GM23338 (cell line): ENCODE results near the gene SPACA4. TPM values are rescaled to one million over a fixed set of nuclear protein-coding genes. Genes with fewer than 3 reads are reported as not detected.

ENCODE experiments used
- ATAC-seq: fragments of 200-7000 bp; cut with Tn5 transposase; 3 replicates; pipeline ENCODE4 v1.9.1; 2020
- DNase-seq: peaks from one replicate; pipeline ENCODE4 v3.0.0-alpha.2; 2015; ENCODE audit warnings: low spot score
- H2AFZ ChIP-seq: fragments of 200-600 bp; sonication (generic); 2 replicates; pipeline ENCODE4 v1.8.0; 2016; ENCODE audit warnings: antibody characterized with exemption, mild to moderate bottlenecking, moderate library complexity
- H3F3A ChIP-seq: fragments of 200-600 bp; sonication (generic); replicated peaks from 2 replicates; pipeline ENCODE4 v1.8.0; 2017; ENCODE audit warnings: antibody characterized with exemption, mixed run types, low read depth
- H3K27ac ChIP-seq: fragments of 200-600 bp; sonication (generic); 2 replicates; pipeline ENCODE4 v1.6.1; 2016; ENCODE audit warnings: low read depth
- H3K27me3 ChIP-seq: fragments of 200-600 bp; sonication (generic); 2 replicates; pipeline ENCODE4 v1.8.0; 2016; ENCODE audit warnings: mild to moderate bottlenecking, mixed run types, moderate library complexity; ENCODE audit not compliant: insufficient read depth
- H3K36me3 ChIP-seq: fragments of 200-600 bp; sonication (generic); 2 replicates; pipeline ENCODE4 v1.8.0; 2016; ENCODE audit warnings: mild to moderate bottlenecking; ENCODE audit not compliant: insufficient read depth
- H3K4me1 ChIP-seq: fragments of 200-600 bp; sonication (generic); 2 replicates; pipeline ENCODE4 v1.8.0; 2016; ENCODE audit warnings: mild to moderate bottlenecking, moderate library complexity; ENCODE audit not compliant: insufficient read depth
- H3K4me2 ChIP-seq: fragments of 200-600 bp; sonication (generic); 2 replicates; pipeline ENCODE4 v1.7.1; 2017; ENCODE audit warnings: mixed run types
- H3K4me3 ChIP-seq: fragments of 200-600 bp; sonication (generic); 2 replicates; pipeline ENCODE4 v1.6.1; 2016; ENCODE audit warnings: mixed run types
- H3K79me2 ChIP-seq: fragments of 200-600 bp; sonication (generic); replicated peaks from 2 replicates; pipeline ENCODE4 v1.8.0; 2017; ENCODE audit warnings: mild to moderate bottlenecking; ENCODE audit not compliant: insufficient read depth
- H3K9me2 ChIP-seq: fragments of 200-600 bp; sonication (generic); 2 replicates; pipeline ENCODE4 v1.8.0; 2017; ENCODE audit not compliant: insufficient read depth
- H4K20me1 ChIP-seq: fragments of 200-600 bp; sonication (generic); replicated peaks from 2 replicates; pipeline ENCODE4 v1.8.0; 2017; ENCODE audit warnings: mild to moderate bottlenecking; ENCODE audit not compliant: insufficient read depth
- H3K27ac Mint-ChIP-seq: 2 replicates; pipeline ENCODE4 v1.8.0; 2020; ENCODE audit warnings: inconsistent platforms, mild to moderate bottlenecking, moderate library complexity, mixed read lengths
- H3K27me3 Mint-ChIP-seq: 3 replicates; pipeline ENCODE4 v1.8.0; 2022; ENCODE audit warnings: low read depth, mild to moderate bottlenecking, moderate library complexity, mixed read lengths, inconsistent platforms; ENCODE audit not compliant: insufficient read depth, poor library complexity
- H3K36me3 Mint-ChIP-seq: 3 replicates; pipeline ENCODE4 v1.8.0; 2021; ENCODE audit warnings: low read depth, mild to moderate bottlenecking, inconsistent platforms, moderate library complexity, mixed read lengths
- H3K4me1 Mint-ChIP-seq: 3 replicates; pipeline ENCODE4 v1.8.0; 2020; ENCODE audit warnings: mild to moderate bottlenecking, inconsistent platforms, mixed read lengths
- H3K4me3 Mint-ChIP-seq: 3 replicates; pipeline ENCODE4 v1.8.0; 2021; ENCODE audit warnings: moderate library complexity, mild to moderate bottlenecking, inconsistent platforms, mixed read lengths
- H3K9me3 Mint-ChIP-seq: 3 replicates; pipeline ENCODE4 v1.8.0; 2020; ENCODE audit warnings: moderate library complexity, mild to moderate bottlenecking, inconsistent platforms, mixed read lengths
- CREB1 ChIP-seq: fragments of 250-450 bp; sonication (Bioruptor Pico); IDR thresholded peaks from 2 replicates; pipeline ENCODE4 v1.5.0; 2020; ENCODE audit warnings: low read depth, mild to moderate bottlenecking, moderate library complexity
- EZH2 ChIP-seq: fragments of 200-600 bp; sonication (generic); IDR thresholded peaks from one replicate; pipeline ENCODE4 v1.8.0; 2017; ENCODE audit warnings: antibody characterized with exemption, mild to moderate bottlenecking, low read depth; ENCODE audit not compliant: unreplicated experiment
- EZH2phosphoT487 ChIP-seq: fragments of 200-600 bp; sonication (generic); IDR thresholded peaks from one replicate; pipeline ENCODE4 v1.8.1; 2018; ENCODE audit warnings: antibody characterized with exemption; ENCODE audit not compliant: unreplicated experiment
- JUNB ChIP-seq: IDR thresholded peaks from one replicate; pipeline ENCODE4 v1.6.1; 2016; ENCODE audit warnings: antibody characterized with exemption; ENCODE audit not compliant: unreplicated experiment
- NANOG ChIP-seq: IDR thresholded peaks from 2 replicates; pipeline ENCODE4 v1.6.1; 2016; ENCODE audit warnings: antibody characterized with exemption, borderline replicate concordance
- POLR2AphosphoS5 ChIP-seq: IDR thresholded peaks from 2 replicates; pipeline ENCODE4 v1.6.1; 2016; ENCODE audit warnings: antibody characterized with exemption, low read depth
- STAT1 ChIP-seq: IDR thresholded peaks from one replicate; pipeline ENCODE4 v1.6.1; 2016; ENCODE audit warnings: antibody characterized with exemption; ENCODE audit not compliant: unreplicated experiment
- ZNF114 ChIP-seq: fragments of 250-450 bp; sonication (Bioruptor Pico); IDR thresholded peaks from 2 replicates; pipeline ENCODE4 v1.5.0; 2020; ENCODE audit warnings: mild to moderate bottlenecking, moderate library complexity
- ZNF331 ChIP-seq: fragments of 250-450 bp; sonication (Bioruptor Pico); IDR thresholded peaks from 2 replicates; pipeline ENCODE4 v1.5.0; 2020; ENCODE audit warnings: low read depth, mild to moderate bottlenecking, moderate library complexity
- polyA plus RNA-seq: library from polyadenylated mRNA; unstranded; fragments of >200 nt; fragmentation: Nextera tagmentation; extraction: Ambion mirVana; gene quantifications from 2 replicates; pipeline ENCODE4 v1.2.1, GENCODE V29; 2016
- total RNA-seq: library from RNA; depleted of rRNA; stranded (reverse); fragments of >200 nt; shearing (Covaris generic); gene quantifications from 2 replicates; pipeline ENCODE4 v1.2.3, GENCODE V29; 2014
- TF ChIP-seq, protein P1 (sequence below): IDR thresholded peaks from 2 replicates; pipeline ENCODE4 v1.6.1; 2016; ENCODE audit warnings: antibody characterized with exemption

SPACA4 gene
- total and polyA plus RNA-seq, 2 experiments from 2014 or later = not detected

DNA sequence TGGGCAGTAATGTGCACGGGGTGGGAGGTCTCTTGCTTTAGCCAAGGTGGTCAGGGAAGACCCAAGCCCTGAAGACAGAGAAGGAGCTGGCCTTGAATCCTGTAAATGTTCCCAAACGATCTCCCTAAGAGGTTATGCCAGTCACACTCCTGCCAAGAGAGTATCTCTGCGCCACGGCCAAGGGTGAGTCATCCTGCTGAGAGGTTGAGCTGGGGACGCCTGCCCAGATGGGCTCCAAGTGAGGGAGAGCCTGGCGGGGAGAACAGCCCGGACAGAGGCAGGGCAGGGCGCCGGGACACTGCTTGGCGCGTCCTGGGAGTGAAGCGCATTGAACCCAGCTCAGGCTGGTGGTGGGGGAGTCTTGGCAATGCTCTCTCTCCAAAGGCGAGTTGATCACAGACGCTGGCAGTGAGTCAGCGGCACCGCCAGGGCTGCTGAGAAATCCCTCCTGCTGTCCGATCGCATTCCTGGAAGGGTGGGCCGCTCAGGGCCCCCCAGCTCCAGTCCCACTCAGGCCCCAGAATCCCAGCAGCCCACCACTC lies 38.1 kb upstream of the SPACA4 start (continued):
- TF ChIP-seq EZH2 (no peak), EZH2phosphoT487 (no peak), ZNF331 (CRISPR knock-in tag) (no peak), ZNF114 (CRISPR knock-in tag) (no peak), CREB1 (no peak), NANOG (no peak)

DNA sequence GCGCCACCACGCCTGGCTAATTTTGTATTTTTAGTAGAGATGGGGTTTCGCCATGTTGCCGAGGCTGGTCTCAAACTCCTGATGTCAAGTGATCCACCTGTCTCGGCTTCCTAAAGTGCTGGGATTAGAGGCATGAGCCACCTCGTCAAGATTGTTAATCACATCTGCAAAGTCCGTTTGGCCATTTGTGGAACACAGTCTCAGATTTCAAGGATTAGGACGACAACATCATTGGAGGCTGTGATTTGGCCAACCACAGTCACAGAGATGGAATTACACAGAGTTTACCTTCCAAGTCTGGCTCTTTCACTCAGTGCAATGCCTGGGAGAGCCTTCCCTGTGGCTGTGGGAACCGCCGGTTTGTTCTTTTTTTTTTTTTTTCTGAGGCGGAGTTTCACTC lies 36.7 kb upstream of the SPACA4 start:
- Mint-ChIP-seq H3K9me3 (no peaks in the 10 kb centered on the region), H3K27ac (no peak overlapping the region), H3K4me1 (peaks cover 23% of the 10 kb centered on the region), H3K4me3 (no peak overlapping the region), H3K27me3 (peaks cover 33% of the 10 kb centered on the region), H3K36me3 (no peaks in the 10 kb centered on the region)
- no peak for DNase-seq
- Histone ChIP-seq H2AFZ (peak overlapping the region; percentile 14; the same call in 1 of the 2 replicates), H3F3A (0 out of 2 replicates have a peak, but pooled peaks cover 4% of the 10 kb centered on the region), H4K20me1 (no peaks in the 10 kb centered on the region), H3K79me2 (no peaks in the 10 kb centered on the region), H3K9me2 (no peaks in the 10 kb centered on the region), H3K27ac (no peak overlapping the region), H3K4me1 (peaks cover 12% of the 10 kb centered on the region; the same call in 1 of the 2 replicates), H3K27me3 (no peaks in the 10 kb centered on the region), H3K36me3 (no peaks in the 10 kb centered on the region), H3K4me2 (no peak overlapping the region), H3K4me3 (no peak overlapping the region)
- no peak for ATAC-seq
- TF ChIP-seq JUNB (no peak), CREB1 (no peak), POLR2AphosphoS5 (no peak), STAT1 (no peak)

DNA sequence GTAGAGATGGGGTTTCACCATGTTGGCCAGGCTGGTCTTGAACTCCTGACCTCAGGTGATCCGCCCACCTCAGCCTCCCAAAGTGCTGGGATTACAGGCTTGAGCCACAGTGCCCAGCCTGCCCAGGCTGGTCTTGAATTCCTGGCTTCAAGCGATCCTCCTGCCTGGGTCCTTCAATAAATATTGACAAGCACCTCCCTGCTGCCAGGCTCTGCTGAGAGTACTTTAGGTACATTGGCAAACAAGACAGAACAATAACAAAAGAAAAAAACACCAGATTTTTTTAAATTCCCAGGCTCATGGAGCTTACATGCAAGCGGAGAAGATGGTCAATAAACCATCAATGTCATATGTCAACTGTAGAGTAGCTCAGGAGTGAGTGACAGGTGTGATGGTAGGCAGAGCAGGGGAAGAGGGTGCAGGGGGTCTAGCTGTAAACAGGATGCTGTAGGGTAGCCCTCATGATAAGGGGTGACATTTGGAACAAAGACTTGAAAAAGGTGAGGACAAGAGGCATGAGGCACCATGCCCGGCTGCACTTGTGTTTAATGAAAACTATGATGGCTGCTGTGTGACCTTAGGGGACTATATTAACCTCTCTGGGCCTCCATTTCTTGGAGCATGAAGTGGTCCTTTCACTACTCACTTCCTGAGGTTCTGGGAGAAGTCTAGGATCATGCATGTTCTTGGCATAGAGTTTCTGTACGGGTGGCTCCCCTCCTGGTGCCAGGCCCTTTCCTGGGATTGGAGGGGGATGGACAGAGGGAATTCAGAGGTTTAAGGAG lies 35.0 kb upstream of the SPACA4 start:
- Histone ChIP-seq H3K27me3 (no peaks in the 10 kb centered on the region), H2AFZ (no peak overlapping the region), H3K27ac (no peak overlapping the region), H3K4me1 (peaks cover 12% of the 10 kb centered on the region; the same call in 1 of the 2 replicates), H3K79me2 (no peaks in the 10 kb centered on the region), H3F3A (0 out of 2 replicates have a peak, but pooled peaks cover 4% of the 10 kb centered on the region), H3K36me3 (no peaks in the 10 kb centered on the region), H3K4me2 (no peak overlapping the region), H4K20me1 (no peaks in the 10 kb centered on the region), H3K4me3 (no peak overlapping the region), H3K9me2 (no peaks in the 10 kb centered on the region)
- H3K9me3 Mint-ChIP-seq = no peaks in the 10 kb centered on the region
- DNase-seq (no peak), ATAC-seq (no peak)
- TF ChIP-seq JUNB (no peak), EZH2 (no peak), EZH2phosphoT487 (no peak)
- TF ChIP-seq, protein P1, sequence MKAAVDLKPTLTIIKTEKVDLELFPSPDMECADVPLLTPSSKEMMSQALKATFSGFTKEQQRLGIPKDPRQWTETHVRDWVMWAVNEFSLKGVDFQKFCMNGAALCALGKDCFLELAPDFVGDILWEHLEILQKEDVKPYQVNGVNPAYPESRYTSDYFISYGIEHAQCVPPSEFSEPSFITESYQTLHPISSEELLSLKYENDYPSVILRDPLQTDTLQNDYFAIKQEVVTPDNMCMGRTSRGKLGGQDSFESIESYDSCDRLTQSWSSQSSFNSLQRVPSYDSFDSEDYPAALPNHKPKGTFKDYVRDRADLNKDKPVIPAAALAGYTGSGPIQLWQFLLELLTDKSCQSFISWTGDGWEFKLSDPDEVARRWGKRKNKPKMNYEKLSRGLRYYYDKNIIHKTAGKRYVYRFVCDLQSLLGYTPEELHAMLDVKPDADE = no peak
- H3K27ac Mint-ChIP-seq = no peak overlapping the region
- H3K27me3 Mint-ChIP-seq = peaks cover 31% of the 10 kb centered on the region
- H3K4me3 Mint-ChIP-seq = no peak overlapping the region
- peaks cover 23% of the 10 kb centered on the region for H3K4me1 Mint-ChIP-seq
- no peaks in the 10 kb centered on the region for H3K36me3 Mint-ChIP-seq
